ENCODE data around the gene KCNJ2. TPM values are rescaled to one million over a fixed set of nuclear protein-coding genes. Genes with fewer than 3 reads are reported as not detected.

Gene KCNJ2
- total and polyA plus RNA-seq, 5 experiments from 2014 or later = not detected

- H3K27ac Mint-ChIP-seq = no peak overlapping the region
- no peak overlapping the region for H3K4me3 Mint-ChIP-seq
- no peaks in the 10 kb centered on the region for H3K36me3 Mint-ChIP-seq
- peaks cover 0 to 5% (median 1%) of the 10 kb centered on the region in 5 donors for H3K27me3 Mint-ChIP-seq
- ATAC-seq (no peak), DNase-seq (no peak)
- peaks cover 0 to 3% (median 0%) of the 10 kb centered on the region in 9 donors for H3K9me3 Mint-ChIP-seq
- POLR2A ChIA-PET = no interaction called here
- H3K4me1 Mint-ChIP-seq = no peaks in the 10 kb centered on the region
Measured at GRCh38 chr17:70217571-70217970, 48.2 kb downstream of the KCNJ2 start.

DNA sequence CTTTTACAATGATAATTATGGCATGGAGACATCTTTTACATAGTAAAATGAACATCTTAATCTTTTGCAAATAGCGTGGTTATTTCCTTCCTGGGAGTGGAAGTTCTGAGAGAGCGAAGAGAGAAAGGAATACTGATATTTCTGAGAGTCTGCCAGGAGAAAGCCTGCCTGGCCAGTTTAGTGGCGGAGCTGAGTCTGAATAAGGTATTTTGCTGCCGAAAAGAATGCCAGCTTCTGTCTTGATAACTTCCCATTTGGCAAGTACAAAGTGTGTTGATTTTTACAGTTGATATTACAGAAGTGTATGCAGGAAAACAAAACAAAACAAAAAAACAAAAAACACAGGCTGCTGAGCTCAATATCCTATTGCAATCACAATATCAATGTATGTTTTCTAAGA lies 55.9 kb downstream of the KCNJ2 start:
- no peak for DNase-seq
- POLR2A ChIA-PET = no interaction called here

More for the DNA sequence above, 55.9 kb downstream of the KCNJ2 start:
- H3K27ac Mint-ChIP-seq = no peak overlapping the region
- peaks cover 0 to 7% (median 0%) of the 10 kb centered on the region in 9 donors for H3K9me3 Mint-ChIP-seq
- no peak overlapping the region for H3K4me3 Mint-ChIP-seq
- H3K4me1 Mint-ChIP-seq = no peaks in the 10 kb centered on the region
- ATAC-seq = no peak
- H3K27me3 Mint-ChIP-seq = peaks cover 7 to 16% (median 9%) of the 10 kb centered on the region in 5 donors
- H3K36me3 Mint-ChIP-seq = no peaks in the 10 kb centered on the region

Other genes with a start within 250 kb of the KCNJ2 start
- gene KCNJ16, start 94.3 kb upstream of the KCNJ2 start, total RNA-seq = not detected
- not detected for gene KCNJ16, start 94.3 kb upstream of the KCNJ2 start, polyA plus RNA-seq

Measured in naive thymus-derived CD8-positive, alpha-beta T cell (primary cell).